GM18861 (cell line): ENCODE results near the gene HSPD1.
"Not testable (repeated sequence)": the region's sequence is repeated elsewhere in the genome, so short reads cannot be mapped to it uniquely, and the experiment has no call there.

Experiments
- ATAC-seq: cut with Tn5 transposase; IDR thresholded peaks from one replicate; pipeline ENCODE4 v1.9.1; 2021; ENCODE audit not compliant: unreplicated experiment

Gene HSPD1

GRCh38 chr2:197497326-197497725 is 2.3 kb downstream of the HSPD1 start:
- no peak for ATAC-seq

- no peak for ATAC-seq
These were observed 2.9 kb downstream of the HSPD1 start for GRCh38 chr2:197496695-197497094.

GRCh38 chr2:197495433-197496134 is 4.1 kb downstream of the HSPD1 start:
- no peak for ATAC-seq

GRCh38 chr2:197487385-197487784 is 12.3 kb downstream of the HSPD1 start:
- no peak for ATAC-seq

- no peak for ATAC-seq
These were observed 13.5 kb downstream of the HSPD1 start for GRCh38 chr2:197486175-197486574.

GRCh38 chr2:197484248-197484647 is 15.4 kb downstream of the HSPD1 start:
- ATAC-seq, result not testable (repeated sequence)

- no peak for ATAC-seq
These were observed 19.2 kb downstream of the HSPD1 start for GRCh38 chr2:197480165-197481036.

- ATAC-seq, result no peak
These were observed 21.8 kb downstream of the HSPD1 start for GRCh38 chr2:197477797-197478196.

GRCh38 chr2:197472166-197472565 is 27.5 kb downstream of the HSPD1 start:
- ATAC-seq, result no peak

- ATAC-seq, result no peak
These were observed 35.5 kb downstream of the HSPD1 start for GRCh38 chr2:197464175-197464574.

GRCh38 chr2:197461057-197461456 is 38.6 kb downstream of the HSPD1 start:
- no peak for ATAC-seq

- no peak for ATAC-seq
These were observed 39.0 kb downstream of the HSPD1 start for GRCh38 chr2:197460649-197461048.

- no peak for ATAC-seq
These were observed 44.2 kb downstream of the HSPD1 start for GRCh38 chr2:197455428-197455827.

GRCh38 chr2:197454923-197455322 is 44.7 kb downstream of the HSPD1 start:
- ATAC-seq, result no peak

- ATAC-seq, result peak; percentile 17
These were observed 45.7 kb downstream of the HSPD1 start for GRCh38 chr2:197453914-197454398.

GRCh38 chr2:197453123-197453913 is 46.3 kb downstream of the HSPD1 start, which contains the start of gene COQ10B:
TSS of gene COQ10B (plus strand) at chr2:197453552. CDS start at chr2:197453561, 9 bp downstream.
- ATAC-seq, result peak; percentile 95

GRCh38 chr2:197452754-197453122 is 46.9 kb downstream of the HSPD1 start:
- ATAC-seq, result no peak

- not testable (repeated sequence) for ATAC-seq
These were observed 48.7 kb downstream of the HSPD1 start for GRCh38 chr2:197450935-197451358.

- ATAC-seq, result no peak
These were observed 49.2 kb downstream of the HSPD1 start for GRCh38 chr2:197450465-197450864.

GRCh38 chr2:197446844-197447243 is 52.8 kb downstream of the HSPD1 start:
- ATAC-seq, result no peak

- no peak for ATAC-seq
These were observed 53.9 kb downstream of the HSPD1 start for GRCh38 chr2:197445746-197446145.
